HG03066 (cell line): ENCODE results near the gene RAB27B.

Experiments used
- ATAC-seq: cut with Tn5 transposase; IDR thresholded peaks from one replicate; pipeline ENCODE4 v1.9.1; 2021; ENCODE audit warnings: low read depth; ENCODE audit not compliant: unreplicated experiment

The RAB27B gene

DNA sequence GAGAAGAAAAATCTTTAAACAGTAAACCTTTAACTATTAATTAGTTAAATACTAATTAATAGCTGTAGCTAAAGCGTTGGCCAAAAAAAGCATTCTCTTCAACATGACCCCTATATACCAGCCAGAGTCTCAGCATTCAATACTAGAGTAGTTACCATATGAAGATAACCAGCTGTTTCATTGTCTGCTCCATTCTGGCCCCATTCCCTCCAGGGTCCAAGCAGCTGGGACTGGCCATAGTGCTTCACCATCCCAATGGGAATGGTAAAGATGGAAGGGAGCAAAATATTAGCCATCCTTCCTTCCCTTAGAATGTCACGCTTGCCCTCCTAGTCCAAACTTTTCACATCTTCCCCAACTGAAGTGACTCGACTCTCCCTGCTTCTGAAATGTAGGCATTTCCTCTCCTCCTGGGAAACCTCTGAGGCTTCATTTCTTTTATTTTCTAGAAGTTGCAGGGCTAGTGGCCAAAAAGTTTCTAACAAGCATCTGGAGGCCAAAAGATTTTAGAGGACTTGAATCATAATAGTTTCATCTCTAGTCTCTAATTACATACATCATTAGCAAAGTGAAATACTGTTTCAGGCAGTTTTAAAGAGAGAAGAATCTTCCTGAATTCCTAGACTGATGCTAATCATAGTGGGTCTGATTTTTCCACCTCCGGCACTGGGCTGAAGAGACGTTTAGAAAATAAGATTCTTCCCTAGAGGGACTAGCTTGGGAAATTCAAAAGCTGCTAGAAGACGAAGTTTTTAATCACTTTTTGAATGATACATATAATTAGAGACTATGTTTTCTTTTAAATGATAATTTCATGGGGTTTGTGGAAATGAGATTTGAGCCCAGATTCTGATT, 78.3 kb downstream of the RAB27B start:
- no peak for ATAC-seq

GRCh38 chr18:54909538-54909937, 81.3 kb downstream of the RAB27B start:
- ATAC-seq, result no peak

GRCh38 chr18:54910161-54910919, 82.1 kb downstream of the RAB27B start:
- ATAC-seq, result no peak

- no peak for ATAC-seq
Measured at GRCh38 chr18:54911551-54911950, 83.3 kb downstream of the RAB27B start.

DNA sequence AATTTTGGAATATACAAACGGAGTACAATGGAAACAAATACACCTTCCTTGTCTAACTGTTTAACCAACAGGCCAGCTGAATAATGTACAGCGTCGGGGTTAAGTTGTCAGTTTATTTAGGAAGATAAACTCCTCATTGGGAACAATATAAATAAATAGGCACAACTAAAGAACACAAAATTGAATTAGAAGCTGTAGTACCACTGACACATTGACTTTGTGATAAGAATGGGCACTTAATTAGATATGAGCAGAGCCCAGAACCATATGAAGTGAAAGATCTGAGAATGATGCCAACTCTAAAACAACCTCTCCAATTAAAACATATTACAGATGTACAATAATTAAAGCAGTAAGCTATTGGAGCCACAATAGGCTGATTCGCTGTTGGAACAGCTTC, 86.5 kb downstream of the RAB27B start:
- no peak for ATAC-seq

DNA sequence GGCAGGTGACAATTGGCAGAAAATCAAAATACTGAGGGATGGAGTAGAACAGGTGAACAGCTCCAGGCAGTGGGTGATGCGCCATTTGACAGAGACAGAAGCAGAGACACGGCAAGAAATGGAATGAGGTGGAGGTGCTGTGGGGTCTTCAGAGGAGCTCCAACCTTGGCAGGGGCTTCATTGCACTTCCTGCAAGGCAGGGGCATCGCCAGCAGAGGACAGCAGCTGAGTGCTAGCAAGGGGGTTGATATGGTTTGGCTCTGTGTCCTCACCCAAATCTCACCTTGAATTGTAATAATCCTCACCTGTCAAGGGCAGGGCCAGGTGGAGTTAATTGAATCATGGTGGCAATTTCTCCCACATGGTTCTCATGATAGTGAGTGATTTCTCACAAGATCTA, 88.2 kb downstream of the RAB27B start:
- no peak for ATAC-seq

- ATAC-seq, result no peak
Measured at GRCh38 chr18:54918060-54918459, 89.8 kb downstream of the RAB27B start.

DNA sequence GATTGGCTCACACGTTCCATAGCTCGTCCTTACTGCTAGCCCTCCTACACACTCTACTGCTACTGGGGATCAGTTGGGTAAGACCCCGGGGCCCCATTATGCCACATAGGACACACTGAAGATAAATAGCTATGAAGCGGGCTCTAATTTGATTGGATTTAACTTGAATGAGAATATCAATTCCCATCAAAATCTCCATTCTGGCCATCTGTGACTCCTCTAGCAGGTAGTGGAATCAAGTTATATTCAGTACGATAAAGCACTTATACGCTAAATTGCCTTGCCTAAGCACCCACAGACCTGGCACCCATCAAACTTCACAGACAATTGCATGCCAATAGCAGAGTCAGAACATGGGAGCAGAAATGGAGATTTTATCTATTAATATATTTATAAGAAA, 91.1 kb downstream of the RAB27B start:
- no peak for ATAC-seq

DNA sequence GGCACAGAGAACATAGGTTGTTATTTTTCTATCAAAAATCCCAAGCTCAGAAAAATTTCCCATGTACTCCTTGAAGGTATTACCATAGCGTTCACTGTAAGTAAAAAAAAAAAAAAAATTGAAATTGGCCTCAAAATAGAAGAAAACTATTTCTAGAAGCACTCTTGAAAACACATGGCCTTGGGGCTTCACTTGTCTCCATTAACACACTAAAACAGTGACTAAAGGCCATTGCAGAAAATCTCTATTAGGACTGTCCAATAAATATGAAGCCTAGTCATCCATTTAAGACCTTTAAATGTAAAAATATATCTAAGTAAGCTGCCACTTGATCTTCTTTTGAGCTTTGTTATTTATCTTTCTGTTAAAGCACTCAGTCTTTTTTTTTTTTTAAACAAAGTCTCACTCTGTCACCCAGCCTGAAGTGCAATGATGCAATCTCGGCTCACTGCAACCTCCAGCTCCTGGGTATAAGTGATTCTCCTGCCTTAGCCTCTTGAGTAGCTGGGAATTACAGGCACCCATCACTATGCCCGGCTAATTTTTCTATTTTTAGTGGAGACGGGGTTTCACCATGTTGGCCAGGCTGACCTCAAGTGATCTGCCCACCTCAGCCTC, 95.2 kb downstream of the RAB27B start:
- no peak for ATAC-seq

- ATAC-seq, result no peak
Measured at GRCh38 chr18:54924948-54925347, 96.7 kb downstream of the RAB27B start.

DNA sequence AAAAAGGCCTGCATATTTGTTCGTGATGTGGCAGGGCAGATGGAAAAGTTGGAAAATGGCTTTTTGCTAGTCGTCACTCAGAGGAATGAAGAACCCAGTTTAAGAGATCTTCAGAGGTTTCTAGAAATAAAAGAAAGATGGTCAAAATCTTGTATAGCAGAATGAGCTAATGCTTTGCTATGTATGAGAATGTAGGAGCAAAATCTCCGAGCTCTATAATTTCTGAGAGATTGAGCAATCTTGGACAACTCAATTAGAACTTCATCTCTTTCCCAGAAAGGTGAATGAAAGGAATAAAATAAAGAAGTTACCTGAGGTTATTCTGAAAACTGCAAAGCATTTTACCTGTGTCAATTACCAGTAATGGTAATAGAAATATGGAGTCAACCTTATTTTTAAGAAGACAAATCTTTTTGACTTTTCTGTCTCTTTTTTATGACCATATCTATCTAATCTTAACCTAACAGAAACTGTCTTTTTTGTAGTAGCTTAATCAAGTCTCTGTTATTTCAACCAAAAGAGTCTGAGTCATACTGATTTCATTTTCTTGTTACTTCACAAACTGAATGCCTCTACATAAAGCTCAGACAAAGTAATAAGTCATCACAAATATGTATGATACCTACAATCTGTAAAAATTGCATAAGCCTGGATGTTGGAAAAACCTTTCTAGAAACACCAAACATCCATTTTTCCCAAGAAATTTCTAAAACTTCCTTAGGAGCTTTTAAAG, 98.5 kb downstream of the RAB27B start:
- no peak for ATAC-seq

- ATAC-seq, result no peak
Measured at GRCh38 chr18:54928236-54928635, 100.0 kb downstream of the RAB27B start.

GRCh38 chr18:54931152-54931551, 102.9 kb downstream of the RAB27B start:
- ATAC-seq, result no peak

DNA sequence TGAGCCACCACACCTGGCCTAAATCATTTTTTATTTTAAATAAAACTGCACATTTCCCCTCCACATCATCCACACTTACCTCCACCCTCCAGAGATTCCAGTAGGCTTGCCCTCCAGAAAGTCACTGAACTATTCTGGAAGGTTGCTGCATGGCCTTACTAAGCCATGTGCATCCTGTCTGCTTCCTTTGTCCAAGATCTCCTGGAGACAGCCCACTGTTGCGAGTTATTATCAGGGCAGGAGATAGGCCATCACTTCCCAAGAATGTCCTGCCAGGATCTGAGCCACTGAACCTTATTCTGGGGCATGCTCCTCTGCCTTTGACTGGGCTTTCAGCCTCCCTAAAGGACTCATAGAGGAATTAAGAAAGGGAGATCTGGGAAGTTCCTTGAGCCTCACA, 104.2 kb downstream of the RAB27B start:
- ATAC-seq, result no peak

- no peak for ATAC-seq
Measured at GRCh38 chr18:54938506-54938905, 110.2 kb downstream of the RAB27B start.

DNA sequence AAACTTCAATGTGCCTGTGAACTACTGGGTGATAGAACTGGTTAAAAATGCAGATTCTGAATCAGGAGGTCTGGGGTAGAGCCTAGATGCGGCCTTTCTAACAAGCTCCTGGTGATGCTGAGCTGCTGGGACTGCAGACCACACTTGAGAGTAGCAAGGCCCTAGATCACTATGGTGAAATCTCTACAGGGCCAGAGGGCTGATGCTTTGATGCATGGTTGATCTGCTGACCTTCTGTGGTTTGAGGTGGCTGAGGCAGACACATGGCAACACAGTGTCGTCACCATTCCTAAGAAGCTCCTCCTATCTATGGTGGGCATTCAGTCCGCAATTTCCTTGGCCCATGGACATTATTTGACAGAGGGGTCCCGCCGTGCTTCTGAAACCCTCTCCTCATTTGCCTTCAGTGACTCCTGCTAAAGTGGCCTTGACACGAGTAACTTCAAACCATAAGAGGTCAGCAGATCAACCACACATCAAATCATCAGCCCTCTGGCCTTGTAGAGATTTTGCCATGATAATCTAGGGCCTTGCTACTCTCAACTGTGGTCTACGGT, 111.2 kb downstream of the RAB27B start:
- ATAC-seq, result no peak

GRCh38 chr18:54942144-54942543, 113.9 kb downstream of the RAB27B start:
- no peak for ATAC-seq

GRCh38 chr18:54942569-54942968, 114.3 kb downstream of the RAB27B start:
- no peak for ATAC-seq
